HG03066 (cell line): ENCODE results near the gene PPP2R2B.
"Not testable (repeated sequence)": the region's sequence is repeated elsewhere in the genome, so short reads cannot be mapped to it uniquely, and the experiment has no call there.

ENCODE experiments used
- ATAC-seq: cut with Tn5 transposase; IDR thresholded peaks from one replicate; pipeline ENCODE4 v1.9.1; 2021; ENCODE audit warnings: low read depth; ENCODE audit not compliant: unreplicated experiment

PPP2R2B gene

GRCh38 chr5:146751781-146752401, 126.7 kb downstream of the PPP2R2B start:
- ATAC-seq, result peak; percentile 88

GRCh38 chr5:146751054-146751453, 127.5 kb downstream of the PPP2R2B start:
- ATAC-seq, result no peak

- no peak for ATAC-seq
These were observed 130.0 kb downstream of the PPP2R2B start for GRCh38 chr5:146748533-146748932.

DNA sequence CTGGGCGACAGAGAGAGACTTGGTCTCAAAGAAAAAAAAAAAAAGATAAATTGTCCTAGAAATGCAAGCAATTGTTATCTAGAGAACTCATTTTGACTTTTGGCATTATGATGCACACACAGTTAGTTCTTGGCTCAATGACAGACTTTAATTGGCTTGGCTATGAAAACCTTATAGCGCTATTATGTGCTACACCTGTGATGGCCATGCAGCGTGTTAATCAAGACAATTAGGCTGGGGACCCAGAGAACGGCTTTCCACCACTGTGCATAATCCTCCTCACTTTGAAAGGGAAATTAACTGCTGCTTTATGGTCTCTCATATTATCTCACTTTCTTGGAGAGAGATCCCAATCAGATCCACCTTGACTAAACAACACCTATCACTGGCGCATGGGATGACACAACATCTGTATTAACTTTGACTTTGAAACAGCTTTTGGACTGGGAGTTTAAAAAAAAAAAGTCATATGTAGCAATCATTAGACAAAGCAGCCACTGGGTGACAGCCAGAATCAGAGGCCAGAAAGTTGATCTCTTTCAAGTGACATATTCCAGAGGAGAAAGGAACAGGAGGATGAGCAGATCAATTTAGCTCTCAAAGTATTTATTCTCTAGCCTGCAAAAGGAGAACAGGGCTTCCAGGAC, 132.5 kb downstream of the PPP2R2B start:
- ATAC-seq, result no peak

- ATAC-seq, result no peak
These were observed 134.3 kb downstream of the PPP2R2B start for GRCh38 chr5:146744068-146744745.

GRCh38 chr5:146734936-146735577, 143.5 kb downstream of the PPP2R2B start:
- no peak for ATAC-seq

DNA sequence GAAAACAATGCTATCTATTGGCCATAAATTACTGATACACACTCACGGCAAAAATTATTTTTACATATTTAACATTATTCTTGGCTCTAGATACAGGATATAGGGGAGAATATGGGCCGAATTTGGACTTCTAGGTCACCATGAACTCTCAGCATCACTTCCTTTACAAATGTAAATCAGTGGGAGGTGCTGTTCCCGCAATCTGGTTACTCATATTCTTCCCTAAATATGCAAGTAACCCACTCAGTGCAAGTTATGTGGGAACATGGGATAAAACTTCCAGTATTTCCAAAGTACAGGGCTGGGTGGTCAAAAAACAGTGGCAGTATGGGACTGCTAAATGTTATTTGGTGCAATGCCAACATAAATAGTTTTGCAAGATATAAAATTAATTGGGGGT, 145.6 kb downstream of the PPP2R2B start:
- ATAC-seq, result no peak

GRCh38 chr5:146731909-146732659, 146.5 kb downstream of the PPP2R2B start:
- no peak for ATAC-seq

- not testable (repeated sequence) for ATAC-seq
These were observed 149.8 kb downstream of the PPP2R2B start for GRCh38 chr5:146728746-146729145.

DNA sequence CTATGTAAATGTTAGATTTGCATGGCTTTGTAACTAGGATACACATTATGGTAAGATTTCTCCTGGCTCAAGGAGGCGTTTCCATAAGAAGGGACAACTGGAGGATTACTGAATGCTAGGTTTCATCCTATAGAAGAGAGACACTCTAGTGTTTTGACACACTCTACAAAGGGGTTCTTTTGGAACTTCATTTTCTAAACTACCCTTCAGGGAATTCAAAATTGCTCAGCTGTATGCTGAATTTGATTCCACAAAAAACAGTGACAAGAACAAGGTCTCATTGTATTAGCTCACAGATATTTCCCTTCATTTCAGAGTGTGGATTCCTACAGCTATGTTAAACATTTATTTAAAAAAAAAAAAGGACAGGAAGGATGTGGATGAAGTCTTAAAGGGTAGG, 151.7 kb downstream of the PPP2R2B start:
- no peak for ATAC-seq

DNA sequence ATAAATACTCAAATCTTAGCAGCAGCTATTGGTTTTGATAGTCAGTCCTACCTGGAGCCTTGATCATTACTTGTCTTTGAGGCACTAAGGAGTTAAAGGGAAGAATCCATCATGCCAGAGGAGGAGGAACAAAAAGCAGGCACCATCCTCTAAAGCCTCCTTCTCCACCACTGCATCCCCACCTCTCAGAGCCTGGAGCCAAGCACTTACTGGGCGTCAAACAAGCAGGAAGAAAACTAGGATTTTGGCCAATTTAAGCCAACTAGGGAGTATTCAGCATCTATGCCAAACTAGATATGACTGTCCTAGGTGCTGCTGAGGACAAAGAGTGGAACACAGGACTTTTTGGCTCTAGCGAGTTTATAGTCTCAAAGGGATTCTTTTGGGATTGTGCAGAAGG, 152.5 kb downstream of the PPP2R2B start:
- ATAC-seq, result no peak

DNA sequence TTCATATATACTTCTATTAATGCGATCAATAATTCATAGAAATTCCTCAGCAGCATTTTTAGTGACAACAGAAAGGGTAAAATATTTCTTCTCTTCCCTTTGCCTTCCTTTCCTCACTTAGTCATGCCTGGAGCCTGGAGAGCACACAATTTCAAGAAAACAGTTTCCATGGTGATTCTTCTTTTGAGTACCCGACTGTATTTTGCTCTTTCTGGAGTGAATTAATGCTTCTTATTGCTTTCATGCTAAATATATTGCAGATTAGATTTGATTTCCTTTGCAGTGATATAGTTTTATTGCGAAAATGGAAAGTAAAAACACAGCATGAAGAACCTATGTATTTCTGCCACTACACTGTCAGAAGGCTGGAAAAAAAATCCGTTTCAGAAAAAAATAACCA, 153.5 kb downstream of the PPP2R2B start:
- no peak for ATAC-seq

DNA sequence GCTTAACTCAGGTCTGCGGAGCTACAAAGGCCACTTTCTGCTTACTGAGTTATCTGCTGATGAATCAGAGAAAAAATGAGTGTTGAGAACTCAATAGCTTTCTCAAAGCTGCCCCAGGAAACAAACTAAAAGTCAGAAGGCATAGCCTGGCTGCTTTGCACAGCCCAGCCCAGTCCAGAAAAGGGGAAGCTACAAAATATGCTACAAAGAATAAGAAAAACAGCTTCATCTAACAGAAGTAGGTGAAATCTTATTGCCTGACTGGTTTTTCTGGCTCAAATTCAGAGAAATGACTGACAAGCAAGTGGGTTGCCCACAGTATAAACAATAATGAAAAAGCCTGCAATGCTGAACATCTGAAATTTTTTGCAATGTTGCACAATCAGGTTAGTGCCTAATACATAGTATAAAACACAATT, 156.2 kb downstream of the PPP2R2B start:
- no peak for ATAC-seq

- ATAC-seq, result no peak
These were observed 157.3 kb downstream of the PPP2R2B start for GRCh38 chr5:146721073-146721815.

DNA sequence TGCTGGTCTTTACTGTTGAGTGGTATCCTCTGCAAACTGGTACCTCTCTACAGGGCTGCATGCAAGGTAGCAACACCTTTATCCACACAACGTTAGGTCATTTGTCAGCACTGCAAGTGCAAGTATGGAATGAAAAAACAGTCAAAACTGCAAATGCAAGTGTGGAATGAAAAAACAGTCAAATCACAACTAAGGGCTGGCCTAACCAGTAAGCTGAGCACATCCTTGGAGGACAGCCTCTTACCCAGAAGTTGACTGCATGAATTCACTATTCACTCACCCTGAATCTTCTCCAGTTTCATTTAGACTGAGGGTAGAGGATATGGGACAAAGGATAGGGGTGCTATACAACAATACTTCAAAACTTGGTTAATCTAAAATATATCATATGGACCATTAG, 158.4 kb downstream of the PPP2R2B start:
- no peak for ATAC-seq

DNA sequence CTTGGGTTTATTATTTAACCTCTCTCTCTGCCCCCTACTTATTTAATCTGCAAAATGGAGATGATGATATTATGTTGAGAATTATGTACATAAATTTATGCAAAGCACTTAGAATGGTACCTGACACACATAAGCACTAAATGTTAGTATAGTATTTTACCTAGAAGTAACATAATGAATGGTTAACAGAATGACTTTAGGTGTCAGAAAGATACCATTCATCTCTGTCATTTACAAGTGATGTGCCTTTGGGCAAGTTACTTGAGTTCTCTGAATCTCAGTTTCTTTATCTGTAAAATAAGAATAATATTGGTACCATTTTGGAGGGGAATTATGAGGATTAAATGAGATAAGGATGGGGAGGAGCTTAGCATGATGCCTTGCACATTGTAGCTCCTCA, 159.4 kb downstream of the PPP2R2B start:
- no peak for ATAC-seq

DNA sequence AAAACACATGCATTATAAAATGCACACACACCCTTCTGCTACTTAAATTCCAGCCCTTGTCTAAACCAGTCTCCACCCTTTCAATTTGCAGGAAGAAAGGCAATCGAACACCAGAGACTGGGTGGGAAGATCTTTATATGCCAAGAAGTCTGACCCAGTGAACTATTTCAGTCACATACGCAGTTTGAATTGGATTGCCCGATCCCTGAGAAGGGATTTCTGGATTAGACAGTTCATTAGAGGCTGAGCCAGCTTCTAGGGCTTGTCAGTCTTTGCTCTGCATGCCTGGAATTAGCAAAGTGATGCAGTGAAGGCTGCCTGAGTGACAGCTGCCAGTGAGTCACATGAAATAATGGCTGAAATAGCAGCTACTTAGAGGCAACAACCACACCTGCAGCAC, 159.9 kb downstream of the PPP2R2B start:
- ATAC-seq, result no peak

DNA sequence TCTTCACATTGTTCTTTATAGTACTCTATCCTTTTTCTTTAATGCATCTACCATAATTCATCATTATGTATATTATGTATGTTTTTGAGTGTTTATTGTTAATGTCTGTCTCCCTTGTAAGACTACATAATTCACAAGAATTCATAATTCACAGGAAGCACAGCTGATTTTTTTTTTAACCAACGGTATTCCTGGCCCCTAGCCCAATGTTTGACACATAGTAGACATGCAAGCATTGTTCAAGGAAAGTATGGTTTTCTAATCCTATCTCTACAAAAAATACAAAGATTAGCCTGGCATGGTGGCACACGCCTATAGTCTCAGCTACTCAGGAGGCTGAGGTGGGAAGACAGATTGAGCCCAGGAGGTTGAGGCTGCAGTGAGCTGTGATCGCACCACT, 160.6 kb downstream of the PPP2R2B start:
- ATAC-seq, result no peak

DNA sequence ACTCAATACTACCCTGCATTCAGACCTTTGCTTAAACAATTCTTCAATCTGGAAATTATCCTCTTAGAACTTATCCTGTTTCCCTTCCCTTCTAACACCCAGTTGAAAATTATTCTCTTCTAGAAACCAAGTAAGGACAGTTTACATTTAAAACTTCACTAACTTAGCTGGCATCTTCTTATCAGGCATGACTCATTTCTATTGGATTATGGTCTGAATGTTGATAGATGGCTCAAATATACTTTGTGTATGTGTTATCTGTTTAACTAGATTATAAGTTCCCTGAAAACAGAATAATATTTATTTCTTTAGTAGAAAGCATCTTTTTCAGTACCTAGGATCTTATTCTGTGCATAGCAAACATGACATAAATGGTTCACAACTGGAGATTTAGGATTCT, 161.9 kb downstream of the PPP2R2B start:
- ATAC-seq, result no peak

GRCh38 chr5:146710348-146710747, 168.2 kb downstream of the PPP2R2B start:
- ATAC-seq, result no peak
